Stimulated activated CD4-positive, alpha-beta T cell treated with anti-CD3 and anti-CD28 coated beads, TNF-alpha, amount 100 ng/mL, for 1 hour (primary cell): ENCODE results near the gene C14orf180.
A peak's percentile ranks its signal among the peaks of the same experiment; 100 is the strongest.

ENCODE experiments used
- DNase-seq, 3 donors: peaks; one replicate each; pipeline ENCODE4 v3.0.0-alpha.2; 2020; ENCODE audit warnings: low read depth in 3 of 3, low spot score in 1 of 3

The C14orf180 gene

GRCh38 chr14:104560586-104560945 lies 19.0 kb upstream of the C14orf180 start:
- DNase-seq, result no peak

GRCh38 chr14:104561124-104561557 lies 18.4 kb upstream of the C14orf180 start:
- no peak for DNase-seq

GRCh38 chr14:104561632-104562495 lies 17.7 kb upstream of the C14orf180 start:
- DNase-seq, result no peak

- no peak for DNase-seq
Observed at GRCh38 chr14:104562606-104563005, 17.0 kb upstream of the C14orf180 start.

GRCh38 chr14:104563191-104563741 lies 16.3 kb upstream of the C14orf180 start:
- no peak for DNase-seq

- peak; percentile 15 to 52 (median 43) for DNase-seq
Observed at GRCh38 chr14:104563742-104564615, 15.6 kb upstream of the C14orf180 start.

GRCh38 chr14:104564744-104565679 lies 14.6 kb upstream of the C14orf180 start:
- DNase-seq, result no peak

GRCh38 chr14:104567141-104567956 lies 12.2 kb upstream of the C14orf180 start:
- DNase-seq, result no peak

- DNase-seq, result no peak
Observed at GRCh38 chr14:104567957-104568225, 11.7 kb upstream of the C14orf180 start.

GRCh38 chr14:104568620-104569019 lies 10.9 kb upstream of the C14orf180 start:
- DNase-seq, result no peak

GRCh38 chr14:104569435-104569834 lies 10.1 kb upstream of the C14orf180 start:
- no peak for DNase-seq

GRCh38 chr14:104571246-104571645 lies 8.3 kb upstream of the C14orf180 start:
- DNase-seq, result no peak

GRCh38 chr14:104572024-104572626 lies 7.4 kb upstream of the C14orf180 start:
- no peak for DNase-seq

- no peak for DNase-seq
Observed at GRCh38 chr14:104572668-104573067, 6.9 kb upstream of the C14orf180 start.

- no peak for DNase-seq
Observed at GRCh38 chr14:104573930-104574329, 5.6 kb upstream of the C14orf180 start.

GRCh38 chr14:104574536-104574935 lies 5.0 kb upstream of the C14orf180 start:
- DNase-seq, result no peak

- DNase-seq, result no peak
Observed at GRCh38 chr14:104574978-104575583, 4.5 kb upstream of the C14orf180 start.

GRCh38 chr14:104576232-104576969 lies 3.2 kb upstream of the C14orf180 start:
- DNase-seq, result no peak

GRCh38 chr14:104576970-104577332 lies 2.6 kb upstream of the C14orf180 start:
- no peak for DNase-seq
